ENCODE measurements around the gene IFT57.
"Not testable (repeated sequence)": the region's sequence is repeated elsewhere in the genome, so short reads cannot be mapped to it uniquely, and the experiment has no call there.

The IFT57 gene

GRCh38 chr3:108221911-108222852 lies at the start of gene IFT57:
Gene IFT57, minus strand, starts transcription at chr3:108222424. Its CDS starts 102 bp downstream, at chr3:108222322.
- peak; percentile 92 for DNase-seq (ENCODE audit: low read depth)

GRCh38 chr3:108271626-108272025 lies 49.4 kb upstream of the IFT57 start:
- DNase-seq (ENCODE audit: low read depth): no peak

GRCh38 chr3:108268235-108268634 lies 46.0 kb upstream of the IFT57 start:
- not testable (repeated sequence) for DNase-seq (ENCODE audit: low read depth)

- not testable (repeated sequence) for DNase-seq (ENCODE audit: low read depth)
These were observed 42.5 kb upstream of the IFT57 start for GRCh38 chr3:108264534-108265298.

- no peak for DNase-seq (ENCODE audit: low read depth)
These were observed 32.9 kb upstream of the IFT57 start for GRCh38 chr3:108255131-108255530.

GRCh38 chr3:108251844-108252243 lies 29.6 kb upstream of the IFT57 start:
- DNase-seq (ENCODE audit: low read depth): no peak

GRCh38 chr3:108251265-108251664 lies 29.0 kb upstream of the IFT57 start:
- DNase-seq (ENCODE audit: low read depth): no peak

GRCh38 chr3:108250626-108251025 lies 28.4 kb upstream of the IFT57 start:
- DNase-seq (ENCODE audit: low read depth): no peak

- DNase-seq (ENCODE audit: low read depth): no peak
These were observed 21.0 kb upstream of the IFT57 start for GRCh38 chr3:108243243-108243642.

GRCh38 chr3:108242776-108243175 lies 20.6 kb upstream of the IFT57 start:
- no peak for DNase-seq (ENCODE audit: low read depth)

GRCh38 chr3:108241721-108242120 lies 19.5 kb upstream of the IFT57 start:
- DNase-seq (ENCODE audit: low read depth): no peak

GRCh38 chr3:108241146-108241545 lies 18.9 kb upstream of the IFT57 start:
- DNase-seq (ENCODE audit: low read depth): no peak

- no peak for DNase-seq (ENCODE audit: low read depth)
These were observed 16.9 kb upstream of the IFT57 start for GRCh38 chr3:108239082-108239481.

GRCh38 chr3:108235290-108235689 lies 13.1 kb upstream of the IFT57 start:
- no peak for DNase-seq (ENCODE audit: low read depth)

GRCh38 chr3:108234387-108234957 lies 12.2 kb upstream of the IFT57 start:
- no peak for DNase-seq (ENCODE audit: low read depth)

- no peak for DNase-seq (ENCODE audit: low read depth)
These were observed 6.1 kb upstream of the IFT57 start for GRCh38 chr3:108228286-108228685.

- no peak for DNase-seq (ENCODE audit: low read depth)
These were observed 4.9 kb upstream of the IFT57 start for GRCh38 chr3:108227131-108227530.

GRCh38 chr3:108225221-108225620 lies 3.0 kb upstream of the IFT57 start:
- no peak for DNase-seq (ENCODE audit: low read depth)

- no peak for DNase-seq (ENCODE audit: low read depth)
These were observed 1.7 kb upstream of the IFT57 start for GRCh38 chr3:108223928-108224327.

- DNase-seq (ENCODE audit: low read depth): no peak
These were observed 785 bp upstream of the IFT57 start for GRCh38 chr3:108222853-108223565.

- DNase-seq (ENCODE audit: low read depth): no peak
These were observed 831 bp downstream of the IFT57 start for GRCh38 chr3:108221393-108221792.

GRCh38 chr3:108219336-108219735 lies 2.9 kb downstream of the IFT57 start:
- DNase-seq (ENCODE audit: low read depth): no peak
